Cardiac muscle cell (in vitro differentiated cells and primary cell): ENCODE measurements around the gene PRR14L. TPM values are rescaled to one million over a fixed set of nuclear protein-coding genes. Genes with fewer than 3 reads are reported as not detected.

Experiments used
- DNase-seq, 2 donors: peaks; one replicate each; pipeline versions ENCODE4 v3.0.0 to v3.0.0-alpha.2; 2010 to 2017; ENCODE audit warnings: low read depth in 1 of 2, low spot score in 1 of 2
- H3K27ac ChIP-seq: fragments of 200-600 bp; sonication (generic); 2 replicates; pipeline ENCODE4 v1.5.1; 2016
- H3K27me3 ChIP-seq: fragments of 200-600 bp; sonication (generic); 2 replicates; pipeline ENCODE4 v1.6.0; 2016; ENCODE audit warnings: control low read depth
- H3K36me3 ChIP-seq: fragments of 200-600 bp; sonication (generic); 2 replicates; pipeline ENCODE4 v1.5.1; 2016; ENCODE audit warnings: control low read depth
- H3K4me1 ChIP-seq: fragments of 200-600 bp; sonication (generic); 2 replicates; pipeline ENCODE4 v1.8.1; 2017; ENCODE audit warnings: low read depth, mild to moderate bottlenecking, mixed run types
- H3K4me3 ChIP-seq: fragments of 200-600 bp; sonication (generic); 2 replicates; pipeline ENCODE4 v1.5.1; 2016; ENCODE audit warnings: mild to moderate bottlenecking
- H3K9me3 ChIP-seq: fragments of 200-600 bp; sonication (generic); 2 replicates; pipeline ENCODE4 v1.5.1; 2017; ENCODE audit warnings: low read depth, mild to moderate bottlenecking, control low read depth
- CTCF ChIP-seq: IDR thresholded peaks from 2 replicates; pipeline ENCODE4 v1.5.1; 2012; ENCODE audit warnings: low read depth, mild to moderate bottlenecking, low read length
- polyA plus RNA-seq: library from polyadenylated mRNA; unstranded; fragments of >200 nt; fragmentation: Nextera tagmentation; extraction: Ambion mirVana; gene quantifications from 2 replicates; pipeline ENCODE4 v1.2.1, GENCODE V29; 2016
- total RNA-seq: library from RNA; depleted of rRNA; stranded (reverse); fragments of >200 nt; gene quantifications from 2 replicates; pipeline ENCODE4 v1.2.3, GENCODE V29; 2016

The PRR14L gene
- total and polyA plus RNA-seq, 2 experiments from 2014 or later = 13.8 to 21.1 TPM

GRCh38 chr22:31691408-31691807 is 58.5 kb downstream of the PRR14L start:
- H3K9me3 ChIP-seq = no peaks in the 10 kb centered on the region
- DNase-seq = no peak
- H3K4me1 ChIP-seq = no peaks in the 10 kb centered on the region
- no peak overlapping the region for H3K27ac ChIP-seq
- TF ChIP-seq CTCF = no peak
- H3K36me3 ChIP-seq = peaks cover 28% of the 10 kb centered on the region
- H3K27me3 ChIP-seq = no peaks in the 10 kb centered on the region
- H3K4me3 ChIP-seq = no peak overlapping the region

GRCh38 chr22:31683181-31684105 is 66.5 kb downstream of the PRR14L start:
- H3K9me3 ChIP-seq = no peaks in the 10 kb centered on the region
- peaks cover 13% of the 10 kb centered on the region for H3K36me3 ChIP-seq

DNA sequence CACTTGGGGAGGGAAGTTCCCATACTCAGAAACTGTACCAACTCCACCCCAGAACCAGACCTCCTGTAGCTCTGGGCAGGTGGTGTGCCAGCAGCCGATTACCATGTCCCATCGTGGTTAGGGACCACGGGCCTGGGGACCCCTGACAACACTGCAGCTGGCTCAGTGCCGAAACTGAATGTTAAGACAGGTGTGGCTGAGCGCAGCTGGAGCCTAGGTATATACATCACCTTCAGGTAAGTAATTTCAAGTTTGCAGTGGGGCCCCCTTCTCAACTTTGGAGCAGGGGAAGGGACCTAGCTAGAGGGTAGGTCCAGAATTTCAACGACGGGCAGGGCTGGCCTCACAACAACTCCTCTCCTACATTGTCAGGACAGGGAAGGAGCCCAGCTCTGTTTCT is 67.2 kb downstream of the PRR14L start:
- H3K27me3 ChIP-seq = no peaks in the 10 kb centered on the region
- H3K9me3 ChIP-seq = no peaks in the 10 kb centered on the region
- H3K36me3 ChIP-seq = peaks cover 13% of the 10 kb centered on the region
- no peaks in the 10 kb centered on the region for H3K4me1 ChIP-seq
- DNase-seq = no peak
- TF ChIP-seq CTCF = no peak
- no peak overlapping the region for H3K4me3 ChIP-seq
- H3K27ac ChIP-seq = no peak overlapping the region

More at GRCh38 chr22:31683181-31684105, 66.5 kb downstream of the PRR14L start:
- H3K27me3 ChIP-seq = no peaks in the 10 kb centered on the region
- no peak for TF ChIP-seq CTCF
- H3K27ac ChIP-seq = no peak overlapping the region
- H3K4me1 ChIP-seq = no peaks in the 10 kb centered on the region
- DNase-seq = no peak
- no peak overlapping the region for H3K4me3 ChIP-seq

- Histone ChIP-seq H3K4me1 (no peaks in the 10 kb centered on the region), H3K27me3 (no peaks in the 10 kb centered on the region), H3K27ac (no peak overlapping the region), H3K9me3 (no peaks in the 10 kb centered on the region), H3K36me3 (peaks cover 8% of the 10 kb centered on the region), H3K4me3 (no peak overlapping the region)
- no peak for TF ChIP-seq CTCF
- DNase-seq = peak in 1 of 2 donors; percentile 54
Observed at GRCh38 chr22:31681349-31682345, 68.3 kb downstream of the PRR14L start.

- Histone ChIP-seq H3K4me3 (no peak overlapping the region), H3K9me3 (no peaks in the 10 kb centered on the region), H3K4me1 (no peaks in the 10 kb centered on the region), H3K27ac (no peak overlapping the region), H3K36me3 (peaks cover 4% of the 10 kb centered on the region), H3K27me3 (no peaks in the 10 kb centered on the region)
- DNase-seq = peak in 1 of 2 donors; percentile 62
- no peak for TF ChIP-seq CTCF
Observed at GRCh38 chr22:31680861-31681341, 69.0 kb downstream of the PRR14L start.
